ENCODE results near the gene NPR3. TPM values are rescaled to one million over a fixed set of nuclear protein-coding genes. Genes with fewer than 3 reads are reported as not detected.
A peak's percentile ranks its signal among the peaks of the same experiment; 100 is the strongest.
"Not testable (repeated sequence)": the region's sequence is repeated elsewhere in the genome, so short reads cannot be mapped to it uniquely, and the experiment has no call there.

NPR3 gene
- polyA plus RNA-seq, 10 donors = 8.2 to 43.9 (median 15.2) TPM

DNA sequence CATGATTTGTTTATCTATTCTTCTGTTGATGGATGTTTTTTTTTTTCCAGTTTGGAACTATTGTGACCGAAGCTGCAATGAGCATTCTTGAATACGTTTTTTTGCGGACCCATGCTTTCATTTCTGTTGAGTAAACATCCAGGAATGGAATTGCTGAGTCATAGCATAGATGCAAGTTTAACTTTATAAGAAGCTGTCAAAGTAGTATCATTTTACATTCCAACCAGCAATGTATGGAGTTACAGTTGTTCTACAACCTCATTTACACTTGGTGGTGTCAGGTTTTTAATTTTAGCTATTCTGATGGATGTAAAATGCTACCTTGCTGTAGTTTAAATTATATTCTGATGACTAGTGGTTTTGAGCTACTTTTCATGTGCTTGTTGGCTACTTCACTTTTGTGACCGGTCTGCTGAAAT, 49.0 kb downstream of the NPR3 start:
- peak in 2 of 3 donors; percentile 9 to 67 for DNase-seq

DNA sequence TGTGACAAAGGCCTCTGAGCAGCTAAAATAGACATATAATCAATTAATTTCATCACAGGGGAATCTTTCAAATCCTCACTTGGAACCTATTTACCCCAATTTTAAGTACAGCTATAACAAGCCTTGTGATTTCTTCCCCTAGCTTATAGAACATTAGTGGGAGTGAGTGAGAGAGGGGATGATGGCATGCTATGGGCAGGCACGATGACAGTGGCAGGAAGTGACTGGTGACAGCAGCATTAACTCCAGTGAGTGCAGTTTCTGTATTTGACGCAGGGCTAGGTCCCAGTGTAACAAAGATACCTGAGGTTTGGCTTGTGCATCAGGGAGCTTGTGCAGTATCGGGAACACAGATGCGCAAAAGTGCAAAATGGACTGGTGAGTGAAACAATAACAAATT, 54.1 kb downstream of the NPR3 start:
- no peak for DNase-seq

DNA sequence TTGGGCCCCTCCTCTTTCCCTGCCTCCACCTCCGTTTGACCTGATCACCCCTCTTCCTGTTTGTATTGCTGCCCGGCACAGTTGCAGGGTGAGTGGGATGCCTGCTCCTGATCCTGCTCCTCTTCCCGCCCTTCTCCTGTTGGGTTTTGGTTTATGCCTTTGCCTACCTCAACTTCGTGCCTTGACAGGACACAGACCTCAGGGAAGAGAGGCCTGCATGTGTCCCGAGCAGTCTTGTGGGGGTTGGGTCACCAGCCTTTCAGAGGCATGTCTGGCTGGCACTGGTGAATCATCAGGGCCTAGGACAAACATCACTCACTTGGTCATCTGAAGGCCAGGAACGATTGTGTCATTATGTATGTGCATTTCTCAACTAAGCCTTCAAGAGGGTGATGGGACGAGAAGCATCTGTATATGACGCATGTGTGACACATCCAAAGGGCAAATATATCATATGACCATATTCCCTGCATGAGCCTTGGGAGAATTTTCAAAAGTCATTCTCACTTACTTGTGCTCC, 56.9 kb downstream of the NPR3 start:
- peak in 1 of 3 donors; percentile 71 for DNase-seq

DNA sequence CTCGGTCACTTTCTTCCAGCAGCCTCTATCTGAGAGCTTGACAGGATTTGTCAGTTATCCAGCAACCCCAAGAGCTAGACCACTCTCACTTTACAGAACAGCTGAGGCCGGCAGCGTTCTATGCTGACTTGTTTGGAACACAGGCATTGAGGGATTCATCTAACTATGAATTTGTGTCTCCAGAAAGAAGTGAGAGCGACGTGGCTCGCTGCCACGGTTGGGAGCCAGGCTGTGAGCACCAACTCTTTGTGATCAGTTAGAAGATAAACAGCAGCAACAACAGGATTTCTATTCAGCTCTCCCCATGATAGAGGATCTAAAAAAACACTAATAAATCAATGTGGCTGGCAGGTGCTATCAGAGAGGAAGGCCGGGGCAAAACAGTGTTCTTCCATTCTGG, 58.6 kb downstream of the NPR3 start:
- no peak for DNase-seq

DNA sequence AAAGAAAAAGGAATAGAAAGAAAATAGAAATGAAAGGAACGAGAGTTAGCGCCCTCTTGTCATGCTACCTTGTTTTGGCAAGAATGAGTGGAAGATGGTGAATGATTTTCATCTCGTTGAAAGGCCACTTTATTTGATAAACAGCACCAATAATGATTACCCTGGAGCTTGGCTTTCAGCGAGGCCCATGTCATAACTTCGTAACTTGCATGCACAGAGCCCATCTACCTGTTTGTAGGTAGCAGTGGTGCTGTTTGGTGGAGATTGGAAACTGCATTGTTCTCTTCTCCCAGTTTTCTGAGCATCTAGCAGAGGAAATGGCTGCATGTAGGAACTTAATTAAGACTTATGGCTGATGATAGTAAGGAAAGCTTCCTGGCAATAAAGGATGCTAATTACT, 59.3 kb downstream of the NPR3 start:
- DNase-seq = no peak

DNA sequence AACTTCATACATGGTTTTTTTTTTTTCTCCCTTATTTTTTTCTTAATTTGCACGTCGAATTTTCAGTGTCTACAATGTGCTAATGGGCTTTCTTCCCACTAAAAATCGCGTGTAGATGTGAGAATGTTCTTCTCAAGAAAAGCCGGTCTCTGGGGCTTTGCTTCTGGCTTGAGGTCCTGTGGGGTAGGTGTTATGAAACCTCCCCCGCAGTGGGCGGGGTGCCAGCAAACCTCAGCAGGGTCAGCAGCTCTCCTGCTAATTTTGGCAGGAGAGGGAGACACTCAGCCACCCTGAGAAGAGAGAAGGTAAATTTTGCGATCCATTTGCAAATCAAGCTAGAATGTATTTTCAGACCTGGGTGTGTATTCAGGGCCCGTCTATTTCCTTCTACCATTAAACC, 59.9 kb downstream of the NPR3 start:
- DNase-seq = no peak

DNA sequence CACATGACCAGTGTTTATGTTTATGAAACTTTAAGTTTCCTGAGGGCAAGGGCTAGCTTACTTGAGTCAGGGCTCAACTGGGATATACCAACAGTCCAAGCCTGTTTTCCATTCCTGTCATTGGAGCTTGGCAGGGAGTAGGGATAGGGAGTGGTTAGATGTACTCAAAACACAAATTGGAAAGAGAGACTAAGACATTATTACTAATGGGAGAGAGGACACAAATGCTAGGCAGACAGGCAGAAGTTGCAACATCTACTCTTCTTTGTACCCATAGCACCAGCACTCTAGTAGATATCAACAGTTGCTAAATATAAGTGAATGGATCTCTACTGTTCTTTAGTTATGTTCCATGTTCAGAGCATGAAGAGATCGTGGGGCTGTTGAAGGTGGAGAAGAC, 62.8 kb downstream of the NPR3 start:
- no peak for DNase-seq

DNA sequence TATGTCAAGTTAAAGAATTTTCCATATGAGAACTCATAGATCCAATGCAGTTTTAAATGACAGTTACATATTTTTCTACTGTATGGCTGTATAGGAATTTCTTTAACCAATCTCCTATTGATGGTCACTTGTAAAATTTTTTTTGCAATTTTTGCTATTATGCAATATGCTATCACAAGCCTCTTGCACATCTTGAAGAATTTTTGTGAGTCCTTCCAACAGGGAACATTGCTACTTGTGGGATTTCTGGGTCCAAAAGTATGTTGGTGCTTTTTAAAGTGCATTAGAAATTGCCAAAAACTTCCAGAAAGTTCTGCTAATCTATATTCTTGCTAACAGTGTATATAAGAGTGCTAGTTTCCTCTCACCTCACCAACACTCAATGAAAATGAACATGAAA, 65.1 kb downstream of the NPR3 start:
- DNase-seq = no peak

DNA sequence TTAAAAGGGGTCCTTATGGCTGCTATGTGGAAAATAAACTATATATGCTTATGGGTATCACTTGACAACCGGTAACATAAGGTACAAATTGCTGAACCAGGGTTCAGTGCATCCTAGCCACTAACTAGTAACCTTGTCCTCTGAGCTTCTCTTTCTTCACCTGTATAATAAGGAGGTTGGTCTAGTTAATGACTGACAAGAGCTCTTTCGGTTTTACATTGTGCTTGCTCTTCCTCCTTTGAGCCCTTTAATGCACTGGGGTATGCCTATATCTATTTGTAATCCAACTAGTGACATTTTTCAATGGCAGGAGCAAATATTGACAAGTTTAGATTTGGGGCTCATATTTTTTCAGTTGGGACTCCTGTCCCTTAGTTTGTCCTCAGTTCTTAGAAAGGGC, 66.1 kb downstream of the NPR3 start:
- no peak for DNase-seq

DNA sequence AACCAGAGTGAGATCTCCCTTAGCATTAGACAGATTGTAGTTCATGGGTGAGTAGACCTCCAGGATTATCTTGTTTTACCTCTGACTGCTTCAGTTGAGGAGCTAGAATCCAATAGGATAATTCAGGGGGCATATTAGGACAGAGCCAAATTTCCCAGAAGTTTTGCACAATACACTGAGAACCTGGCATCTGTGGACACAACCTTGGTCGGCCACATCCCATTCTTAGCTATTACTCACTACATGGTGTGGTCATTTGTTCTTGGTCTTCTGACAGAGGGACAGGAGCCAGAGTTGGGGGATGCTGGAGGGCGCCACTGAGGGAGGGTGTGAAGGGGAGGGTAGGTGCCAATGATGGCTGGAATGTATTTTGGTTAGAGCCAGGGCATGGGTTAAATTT, 66.6 kb downstream of the NPR3 start:
- DNase-seq = no peak

DNA sequence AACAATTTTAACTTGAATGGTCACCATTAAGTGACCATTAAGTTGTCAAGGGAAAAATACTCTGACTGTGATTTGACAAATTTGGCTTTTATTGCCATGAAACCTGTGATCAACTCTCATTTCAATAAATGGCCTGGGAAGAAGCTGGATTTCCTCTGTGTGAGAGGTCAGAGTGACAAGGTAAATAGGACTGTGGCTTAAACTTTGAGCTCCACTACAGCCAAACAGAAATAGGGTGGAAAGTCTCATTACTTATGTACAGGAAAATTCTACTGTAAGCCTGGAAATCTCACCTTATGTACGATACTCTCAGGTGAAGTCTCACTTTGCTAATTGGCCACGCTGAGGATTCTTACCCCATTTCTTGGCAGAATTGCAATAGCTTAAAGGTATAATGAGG, 67.3 kb downstream of the NPR3 start:
- DNase-seq = no peak

DNA sequence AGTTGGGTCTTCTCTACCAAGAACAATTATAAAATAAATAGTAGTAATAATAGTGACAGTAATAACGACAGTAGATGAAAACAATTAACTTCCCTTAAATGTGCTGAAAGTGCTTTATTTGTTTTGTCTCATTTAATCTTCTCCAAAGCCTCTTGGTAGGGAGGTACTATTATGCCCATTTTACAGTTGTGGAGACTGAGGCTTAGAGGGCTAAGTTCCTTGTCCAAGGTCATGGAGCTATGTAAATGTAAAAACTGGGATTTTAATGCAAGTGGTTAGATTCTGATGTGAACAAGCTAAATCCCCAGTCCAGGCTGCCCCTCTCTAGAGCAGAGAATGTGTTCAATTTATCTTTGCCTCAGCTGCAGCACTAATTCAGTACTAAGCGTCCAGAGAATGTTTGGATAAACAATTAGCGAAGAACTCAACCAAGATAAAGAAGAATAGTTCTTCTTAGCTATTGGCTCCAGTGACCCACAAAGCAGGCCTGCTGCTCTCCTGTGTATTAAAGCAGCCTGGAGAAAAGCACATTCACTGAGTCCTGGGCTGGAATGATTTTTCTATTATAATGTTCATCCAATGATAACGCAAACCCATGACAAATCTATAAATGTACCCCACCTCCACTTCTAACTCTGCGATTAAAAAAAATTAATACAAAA, 68.8 kb downstream of the NPR3 start:
- DNase-seq = no peak

DNA sequence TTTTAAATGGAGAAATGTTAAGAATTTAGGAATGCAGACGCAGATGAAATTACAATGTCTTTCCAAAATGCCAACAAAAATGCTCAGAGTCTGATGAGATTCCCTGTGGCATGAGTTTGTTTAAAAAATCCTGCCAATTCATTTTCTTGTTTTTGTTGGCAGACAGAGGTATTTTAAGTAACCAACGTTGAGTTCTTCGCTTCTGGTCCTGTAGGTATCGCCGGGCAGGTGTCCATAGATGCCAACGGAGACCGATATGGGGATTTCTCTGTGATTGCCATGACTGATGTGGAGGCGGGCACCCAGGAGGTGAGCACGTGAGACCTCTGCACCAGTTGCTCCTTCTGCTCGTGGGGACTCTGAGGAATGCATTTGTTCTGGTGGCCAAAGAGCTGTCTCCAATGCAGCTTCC, 69.4 kb downstream of the NPR3 start:
- DNase-seq = no peak

DNA sequence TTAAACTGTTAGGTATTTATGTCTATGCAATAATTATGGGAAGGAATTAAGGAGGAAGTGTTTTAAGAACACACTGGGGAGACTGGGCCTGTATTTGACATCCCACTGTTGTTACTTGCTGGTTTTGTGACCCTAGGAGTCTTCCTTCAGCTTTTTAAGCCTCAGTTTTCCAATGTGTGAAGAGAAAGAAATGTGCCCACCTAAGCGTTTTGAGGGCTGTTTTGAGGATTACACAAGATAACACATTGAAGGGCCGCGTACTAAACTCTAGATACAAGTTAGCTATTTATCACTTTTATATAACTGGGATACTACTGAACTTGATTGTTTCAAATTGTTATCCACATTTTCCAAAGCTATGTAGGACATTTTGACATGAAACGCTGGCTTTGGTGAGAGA, 72.5 kb downstream of the NPR3 start:
- DNase-seq = no peak

DNA sequence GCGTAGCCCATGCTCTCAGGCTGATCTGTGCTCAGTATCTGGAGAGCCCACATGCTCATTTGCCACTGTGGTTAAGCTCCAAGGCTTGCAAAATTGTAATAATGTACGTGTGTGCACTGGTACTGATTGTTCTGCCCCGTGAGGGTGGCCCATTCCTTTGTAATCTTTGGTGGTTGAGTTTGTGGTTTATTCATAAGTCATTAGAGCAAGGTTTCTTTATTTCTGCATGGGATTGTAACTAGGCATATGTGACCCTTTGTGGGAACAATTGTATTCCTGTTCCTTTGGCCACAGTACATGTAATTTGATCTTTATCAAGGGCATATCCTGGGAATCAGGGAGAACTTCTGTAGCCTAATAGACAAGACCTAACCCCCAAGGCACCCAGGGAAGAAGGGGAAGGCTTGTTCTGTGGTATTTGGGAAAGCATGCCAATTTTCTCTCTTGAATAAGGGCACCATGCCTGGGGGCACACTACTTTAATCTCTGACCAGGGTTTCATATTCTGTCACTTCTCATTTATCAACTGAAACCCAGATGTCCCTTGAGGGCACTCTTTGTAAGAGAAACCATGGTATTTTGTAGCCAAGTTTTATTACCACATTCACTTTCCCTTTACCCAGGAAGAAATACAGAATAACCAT, 74.6 kb downstream of the NPR3 start:
- no peak for DNase-seq

DNA sequence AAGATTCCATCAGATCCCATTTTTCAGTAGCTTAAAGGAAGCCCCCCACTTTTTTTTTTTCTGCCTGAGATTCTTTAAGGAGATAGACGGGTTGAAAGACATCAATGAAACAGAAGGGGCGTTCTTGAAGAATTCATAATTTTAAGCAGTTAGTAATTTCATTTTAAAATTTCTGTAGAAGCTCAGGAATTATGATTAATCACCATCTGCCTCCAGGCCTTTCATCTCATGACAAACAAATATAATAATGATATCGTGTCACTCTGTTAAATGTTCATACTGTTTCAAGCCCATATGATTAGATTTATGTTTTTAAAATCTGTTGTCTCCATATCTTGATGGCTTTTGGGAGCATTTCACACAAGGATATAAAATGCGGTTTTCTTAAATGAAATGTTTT, 75.2 kb downstream of the NPR3 start:
- DNase-seq = no peak

DNA sequence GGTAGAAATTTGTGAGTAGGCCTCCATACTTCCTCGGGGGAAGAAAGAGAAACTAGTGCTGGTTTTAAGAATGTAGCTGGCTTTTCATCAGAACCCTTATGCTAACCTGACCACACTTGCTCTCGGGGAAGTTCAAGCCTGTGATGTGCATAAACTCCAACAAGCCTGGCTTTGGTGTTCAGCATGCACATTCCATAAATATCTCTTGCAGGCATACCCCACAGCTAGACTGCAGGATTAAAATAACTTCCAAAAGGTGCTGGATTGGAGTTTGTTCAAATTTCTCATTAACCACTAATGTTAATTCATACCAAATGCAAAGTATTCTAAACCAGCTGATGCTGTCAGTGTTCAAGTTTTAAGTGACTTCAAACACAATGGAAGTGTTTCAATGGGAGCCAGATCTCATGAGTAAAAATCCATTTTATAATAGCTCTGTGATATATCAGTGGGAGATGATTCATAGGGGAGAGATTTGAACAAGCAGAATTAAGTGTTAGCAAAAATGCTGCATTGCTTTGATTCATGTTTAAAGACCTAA, 79.4 kb downstream of the NPR3 start:
- peak in 1 of 3 donors; percentile 74 for DNase-seq

DNA sequence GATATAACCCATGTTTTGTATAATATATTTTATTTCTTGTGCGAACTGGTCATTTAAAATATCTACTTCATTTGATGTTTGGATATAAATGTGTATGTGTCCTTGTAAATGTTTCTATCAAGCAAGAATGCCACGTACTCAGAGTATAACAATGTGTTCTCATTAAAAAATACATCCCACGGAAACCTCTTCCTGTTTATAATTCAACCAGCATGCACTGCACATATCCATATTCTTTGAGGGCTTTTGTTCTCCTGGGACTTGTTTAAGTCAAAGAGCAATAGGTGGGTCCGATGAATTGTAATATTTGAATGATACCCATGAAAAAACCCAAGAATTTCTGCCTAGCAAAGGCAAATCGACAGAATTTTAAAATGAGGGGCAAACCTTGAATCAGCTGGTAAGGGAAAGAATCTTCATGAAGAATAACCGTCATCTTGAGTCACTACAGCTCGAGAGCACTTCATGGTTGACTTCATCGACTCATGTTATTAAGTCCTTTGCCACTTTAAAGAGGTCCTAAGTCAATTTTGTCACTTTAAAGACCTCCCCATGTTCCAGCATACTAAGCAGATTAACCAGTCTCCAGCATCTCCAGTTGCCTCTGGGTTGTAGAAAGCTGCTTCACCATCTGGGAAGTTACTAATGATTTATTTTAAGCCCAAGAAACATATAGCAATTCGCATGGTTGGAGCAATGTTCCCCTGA, 80.6 kb downstream of the NPR3 start:
- DNase-seq = no peak

DNA sequence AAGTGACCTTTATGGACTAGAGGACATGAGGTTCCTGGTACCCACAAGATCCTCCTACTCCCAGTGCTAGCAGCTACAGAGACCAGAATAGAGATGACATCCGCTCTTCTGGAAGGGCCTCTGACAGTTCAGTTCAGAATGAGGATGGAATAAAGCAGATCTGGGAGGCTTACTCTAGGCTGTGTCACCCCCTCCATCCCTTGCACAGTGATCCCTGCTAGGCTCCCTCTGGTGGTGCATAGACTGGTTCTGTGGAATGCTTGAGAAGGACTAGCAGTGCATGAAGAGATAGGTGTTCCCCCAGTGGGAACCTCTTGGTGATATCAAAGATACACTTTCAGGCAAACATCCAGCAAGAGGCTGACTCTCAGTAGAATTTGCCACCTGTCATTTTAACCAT, 83.0 kb downstream of the NPR3 start:
- DNase-seq = no peak

DNA sequence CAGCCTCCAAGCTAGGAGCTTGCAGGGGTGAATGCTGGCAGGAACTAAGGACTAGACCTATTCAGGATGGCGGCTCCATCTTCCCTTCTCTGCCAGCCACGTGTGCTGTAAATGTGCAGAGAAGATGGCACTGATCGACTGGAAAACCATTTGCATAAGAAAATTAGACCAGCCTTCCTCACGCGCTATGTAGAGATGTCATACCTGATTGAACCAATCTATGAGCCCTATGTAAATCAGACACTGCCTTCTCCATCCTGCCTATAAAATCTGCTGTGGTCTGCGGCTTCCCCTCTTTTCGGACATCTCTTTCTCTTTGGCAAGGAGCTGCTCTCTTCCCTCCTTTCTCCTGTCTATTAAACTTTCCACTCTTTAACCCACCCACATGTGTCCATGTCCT, 91.6 kb downstream of the NPR3 start:
- DNase-seq = no peak

DNA sequence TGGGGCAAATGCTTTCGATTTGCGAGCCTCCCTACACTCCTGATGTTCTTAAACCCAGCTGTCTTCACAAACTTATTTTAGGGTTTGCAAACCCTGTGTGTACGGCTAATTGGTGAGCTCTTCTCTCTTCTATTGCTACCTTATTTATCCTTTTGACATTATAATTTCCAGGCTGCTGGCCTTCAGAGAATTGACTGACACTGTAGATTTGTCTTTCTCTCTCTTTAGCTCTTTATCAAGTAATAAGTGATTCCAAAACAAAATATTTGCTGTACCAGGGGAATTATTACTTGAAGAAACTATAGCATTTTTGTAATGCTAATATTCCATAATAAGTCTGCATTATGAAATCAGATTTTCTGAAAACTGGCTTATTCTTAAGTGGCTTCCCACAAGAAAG, 92.5 kb downstream of the NPR3 start:
- DNase-seq = peak in 2 of 3 donors; percentile 18 to 66

DNA sequence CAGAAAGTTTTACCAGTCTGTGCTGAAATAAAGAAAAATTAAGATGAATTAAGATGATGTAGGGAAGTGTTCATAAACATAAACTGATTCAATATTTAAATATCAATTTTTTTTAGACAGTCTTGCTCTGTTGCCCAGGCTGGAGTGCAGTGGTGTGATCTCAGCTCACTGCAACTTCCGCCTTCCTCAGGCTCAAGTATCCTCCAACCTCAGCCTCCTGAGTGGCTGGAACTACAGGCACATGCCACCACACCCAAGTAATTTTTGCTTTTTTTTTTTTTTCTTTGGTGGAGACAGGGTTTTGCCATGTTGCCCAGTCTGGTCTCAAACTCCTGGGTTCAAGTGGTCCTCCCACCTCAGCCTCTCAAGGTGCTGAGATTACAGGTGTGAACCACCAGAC, 94.3 kb downstream of the NPR3 start:
- DNase-seq = not testable (repeated sequence)
